HEK293T (cell line): Measurements from ENCODE around the gene GAB2.

Experiments used
- CTCF ChIA-PET: fragments of 350-600 bp; formaldehyde crosslinking; extraction: SDS; loops from one replicate; lab custom pipeline; 2021; ENCODE audit warnings: antibody characterized with exemption, inconsistent platforms; lab: Yijun Ruan, JAX
- POLR2A ChIA-PET: fragments of 350-600 bp; formaldehyde crosslinking; extraction: SDS; loops from one replicate; lab custom pipeline; 2020; ENCODE audit warnings: antibody characterized with exemption, inconsistent platforms; lab: Yijun Ruan, JAX
- DNase-seq: peaks from one replicate; pipeline ENCODE4 v3.0.0; 2012; ENCODE audit warnings: mixed read lengths; ENCODE audit errors: extremely low spot score
- ARNT ChIP-seq: fragments of 450-650 bp; IDR thresholded peaks from 2 replicates; pipeline ENCODE4 v1.6.1; 2017; ENCODE audit warnings: mild to moderate bottlenecking
- BHLHE40 ChIP-seq: fragments of 450-650 bp; IDR thresholded peaks from 2 replicates; pipeline ENCODE4 v1.6.1; 2016; ENCODE audit warnings: mild to moderate bottlenecking, moderate library complexity, borderline replicate concordance
- CTBP1 ChIP-seq: fragments of 450-650 bp; IDR thresholded peaks from 2 replicates; pipeline ENCODE4 v1.6.1; 2016; ENCODE audit warnings: borderline replicate concordance
- ELF4 ChIP-seq: fragments of 450-650 bp; IDR thresholded peaks from 2 replicates; pipeline ENCODE4 v1.6.1; 2017; ENCODE audit warnings: antibody characterized with exemption
- FOXA1 ChIP-seq: fragments of 450-650 bp; IDR thresholded peaks from 2 replicates; pipeline ENCODE4 v1.6.1; 2016; ENCODE audit warnings: mild to moderate bottlenecking
- FOXK2 ChIP-seq: fragments of 450-650 bp; IDR thresholded peaks from 2 replicates; pipeline ENCODE4 v1.6.1; 2016; ENCODE audit warnings: mild to moderate bottlenecking
- FOXM1 ChIP-seq: fragments of 450-650 bp; IDR thresholded peaks from 2 replicates; pipeline ENCODE4 v1.6.1; 2017; ENCODE audit warnings: mild to moderate bottlenecking, borderline replicate concordance
- HDGF ChIP-seq: fragments of 450-650 bp; IDR thresholded peaks from 2 replicates; pipeline ENCODE4 v1.6.1; 2017; ENCODE audit warnings: antibody characterized with exemption, borderline replicate concordance
- L3MBTL2 ChIP-seq: fragments of 450-650 bp; conservative IDR thresholded peaks from 2 replicates; pipeline ENCODE4 v1.6.1; 2016; ENCODE audit warnings: mild to moderate bottlenecking
- LEF1 ChIP-seq: fragments of 450-650 bp; IDR thresholded peaks from 2 replicates; pipeline ENCODE4 v1.6.1; 2017; ENCODE audit warnings: mild to moderate bottlenecking, borderline replicate concordance
- NFRKB ChIP-seq: fragments of 450-650 bp; IDR thresholded peaks from 2 replicates; pipeline ENCODE4 v1.6.1; 2016; ENCODE audit warnings: mild to moderate bottlenecking, moderate library complexity
- SP1 ChIP-seq: fragments of 450-650 bp; IDR thresholded peaks from 2 replicates; pipeline ENCODE4 v1.6.1; 2017
- SUZ12 ChIP-seq: fragments of 450-650 bp; IDR thresholded peaks from 2 replicates; pipeline ENCODE4 v1.6.1; 2016; ENCODE audit warnings: mild to moderate bottlenecking
- TARDBP ChIP-seq: fragments of 450-650 bp; IDR thresholded peaks from 2 replicates; pipeline ENCODE4 v1.6.1; 2016
- ZNF384 ChIP-seq: fragments of 450-650 bp; IDR thresholded peaks from 2 replicates; pipeline ENCODE4 v1.6.1; 2016
- TF ChIP-seq, protein P1 (sequence below): fragments of 450-650 bp; IDR thresholded peaks from 2 replicates; pipeline ENCODE4 v1.6.1; 2016

Gene GAB2

DNA sequence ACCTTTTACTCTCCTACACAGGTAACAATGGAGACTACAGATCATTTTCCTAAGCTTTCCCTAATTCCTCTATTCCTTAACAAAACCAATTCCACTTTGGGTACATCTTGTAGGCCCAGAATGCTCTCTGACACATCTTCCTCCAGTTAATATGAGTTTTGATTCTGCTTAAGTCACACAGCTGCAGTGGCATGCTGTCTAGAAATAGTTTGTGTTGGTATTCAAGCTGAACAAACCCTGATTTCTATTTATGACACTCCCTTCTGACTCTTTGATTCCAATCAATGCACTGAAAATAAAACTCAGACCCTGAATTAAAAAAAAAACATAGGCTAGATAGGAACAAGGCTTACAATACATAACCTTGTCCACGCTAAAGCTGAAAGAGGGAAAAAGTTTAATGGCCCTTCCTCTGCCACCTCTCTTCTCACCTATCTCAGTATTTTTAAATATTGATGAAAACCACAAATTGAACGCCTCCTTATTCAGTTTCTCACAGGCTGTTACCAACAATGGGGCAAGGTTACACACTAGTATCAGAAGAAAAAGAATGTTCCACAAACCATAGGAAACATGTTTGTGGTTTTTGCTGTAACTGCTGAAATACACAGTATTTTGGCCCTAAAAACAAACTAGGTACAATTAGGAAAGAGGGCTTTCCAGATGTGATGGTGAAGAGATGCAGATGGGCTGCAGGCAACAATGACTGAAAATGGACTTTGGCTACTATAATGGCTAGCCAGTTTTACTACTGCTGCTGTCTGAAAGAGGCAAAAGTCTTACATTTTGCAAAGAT is 35.7 kb upstream of the GAB2 start:
- POLR2A ChIA-PET, result no interaction called here
- TF ChIP-seq, protein P1, sequence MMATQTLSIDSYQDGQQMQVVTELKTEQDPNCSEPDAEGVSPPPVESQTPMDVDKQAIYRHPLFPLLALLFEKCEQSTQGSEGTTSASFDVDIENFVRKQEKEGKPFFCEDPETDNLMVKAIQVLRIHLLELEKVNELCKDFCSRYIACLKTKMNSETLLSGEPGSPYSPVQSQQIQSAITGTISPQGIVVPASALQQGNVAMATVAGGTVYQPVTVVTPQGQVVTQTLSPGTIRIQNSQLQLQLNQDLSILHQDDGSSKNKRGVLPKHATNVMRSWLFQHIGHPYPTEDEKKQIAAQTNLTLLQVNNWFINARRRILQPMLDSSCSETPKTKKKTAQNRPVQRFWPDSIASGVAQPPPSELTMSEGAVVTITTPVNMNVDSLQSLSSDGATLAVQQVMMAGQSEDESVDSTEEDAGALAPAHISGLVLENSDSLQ, result no peak
- no peak for TF ChIP-seq HDGF
- TF ChIP-seq ZNF384, result no peak
- no peak for TF ChIP-seq BHLHE40
- no peak for TF ChIP-seq TARDBP
- CTCF ChIA-PET, result no interaction called here
- DNase-seq, result no peak

DNA sequence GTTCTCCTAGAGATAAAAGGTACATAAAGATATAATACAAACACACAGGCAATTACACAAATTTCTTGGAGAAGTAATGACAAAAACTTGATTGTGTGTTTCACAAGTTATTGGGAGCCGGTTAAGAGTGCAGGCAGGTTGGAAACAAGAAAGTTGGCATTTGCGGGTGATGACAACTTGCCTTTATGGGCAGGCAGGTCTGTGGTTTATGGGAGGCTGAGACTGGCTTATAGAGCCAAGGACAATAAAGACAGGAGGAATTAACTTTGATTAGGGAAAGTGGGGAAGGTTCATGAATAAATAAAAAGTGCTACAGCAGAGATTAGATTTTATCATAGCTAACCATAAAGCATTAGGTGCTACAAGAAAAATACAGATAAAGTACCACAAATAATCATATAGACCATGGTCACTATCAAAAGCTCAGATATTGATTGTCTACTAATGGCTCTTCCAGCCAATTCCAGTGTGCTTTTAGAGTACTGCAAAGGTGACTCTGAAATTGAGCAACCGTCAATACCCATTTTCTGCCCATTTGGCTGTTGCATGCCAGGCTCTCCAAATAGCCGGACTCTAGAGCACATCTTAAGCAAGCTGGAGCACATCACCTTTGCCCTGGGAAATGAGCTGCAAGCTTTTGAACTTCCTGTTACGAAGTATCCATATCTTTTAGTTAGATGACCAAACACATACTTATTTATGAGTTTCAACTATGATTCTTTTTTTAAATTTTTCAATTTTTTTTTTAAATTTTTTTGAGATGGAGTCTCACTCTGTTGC is 33.9 kb upstream of the GAB2 start:
- ChIA-PET POLR2A (no interaction called here), CTCF (interaction anchor here (0.6 kb wide), 1 partner anchor 96 kb away, joined by 4 read pairs; no protein-coding TSS in a partner anchor)
- DNase-seq, result no peak
- TF ChIP-seq ARNT, result no peak
- TF ChIP-seq FOXA1, result no peak
- TF ChIP-seq SP1, result no peak
- TF ChIP-seq ZNF384, result no peak

DNA sequence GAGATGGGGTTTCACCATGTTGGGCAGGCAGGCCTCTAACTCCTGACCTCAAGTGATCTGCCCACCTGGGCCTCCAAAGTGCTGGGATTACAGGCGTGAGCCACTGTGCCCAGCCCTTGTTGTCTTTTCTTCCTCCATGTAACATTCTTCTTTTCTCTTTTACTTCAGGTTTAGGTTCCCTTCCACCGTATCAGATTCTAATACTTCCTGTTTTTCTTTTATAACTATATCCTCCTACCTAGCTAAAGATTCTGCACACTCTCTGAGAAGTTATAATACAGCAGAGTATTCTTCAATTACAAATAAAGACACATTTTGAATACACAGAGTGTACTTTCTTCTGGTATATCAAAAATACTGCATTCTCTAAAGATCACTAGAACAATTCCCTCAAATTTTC is 33.2 kb upstream of the GAB2 start:
- ChIA-PET CTCF (no interaction called here), POLR2A (no interaction called here)
- no peak for DNase-seq
- TF ChIP-seq ELF4 (no peak), FOXM1 (no peak), LEF1 (no peak), L3MBTL2 (no peak), ARNT (no peak), ZNF384 (no peak), BHLHE40 (no peak), HDGF (no peak)
- TF ChIP-seq, protein P1, result no peak

DNA sequence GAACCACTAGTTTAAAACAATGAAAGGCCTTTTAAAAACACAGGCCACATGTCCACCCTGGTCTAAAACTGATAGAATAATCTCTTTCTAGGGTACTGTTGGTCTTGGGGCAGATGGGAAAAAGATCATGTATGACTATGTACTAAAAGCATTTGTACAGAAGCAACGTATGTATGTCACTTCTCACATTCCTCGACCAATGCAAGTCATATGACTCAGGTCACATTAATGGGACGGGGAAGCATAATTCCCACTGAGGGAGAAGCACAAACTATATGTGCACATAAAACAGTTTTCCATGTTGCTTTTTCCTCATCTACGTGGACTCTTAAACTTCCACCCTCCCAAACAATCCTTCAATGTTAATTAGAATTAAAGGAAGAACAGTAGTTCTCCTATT is 32.2 kb upstream of the GAB2 start:
- TF ChIP-seq FOXA1 (no peak), SP1 (no peak), HDGF (no peak), CTBP1 (no peak), NFRKB (no peak)
- CTCF ChIA-PET, result no interaction called here
- POLR2A ChIA-PET, result no interaction called here
- DNase-seq, result no peak

DNA sequence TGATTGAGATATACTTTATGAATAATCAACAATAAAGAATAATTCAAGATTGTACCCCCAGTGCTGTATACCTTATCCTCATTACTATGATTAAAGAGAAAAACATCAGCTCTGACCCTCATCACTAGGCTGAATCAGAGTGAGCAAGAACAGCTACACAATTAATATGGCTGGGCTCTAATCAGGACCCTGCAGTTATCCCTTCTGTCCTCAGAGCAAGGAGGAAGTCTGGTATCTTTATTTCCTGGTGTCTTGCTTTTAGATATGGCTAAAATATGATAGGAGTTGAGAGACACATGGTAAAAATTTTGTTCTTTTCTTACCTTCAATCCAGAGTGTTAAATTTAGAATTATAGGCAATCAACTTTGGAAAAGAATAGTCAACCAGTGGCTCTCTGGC is 28.6 kb upstream of the GAB2 start:
- ChIA-PET POLR2A (no interaction called here), CTCF (no interaction called here)
- no peak for DNase-seq
- TF ChIP-seq SP1 (no peak), ZNF384 (no peak)
- TF ChIP-seq, protein P1, result no peak

DNA sequence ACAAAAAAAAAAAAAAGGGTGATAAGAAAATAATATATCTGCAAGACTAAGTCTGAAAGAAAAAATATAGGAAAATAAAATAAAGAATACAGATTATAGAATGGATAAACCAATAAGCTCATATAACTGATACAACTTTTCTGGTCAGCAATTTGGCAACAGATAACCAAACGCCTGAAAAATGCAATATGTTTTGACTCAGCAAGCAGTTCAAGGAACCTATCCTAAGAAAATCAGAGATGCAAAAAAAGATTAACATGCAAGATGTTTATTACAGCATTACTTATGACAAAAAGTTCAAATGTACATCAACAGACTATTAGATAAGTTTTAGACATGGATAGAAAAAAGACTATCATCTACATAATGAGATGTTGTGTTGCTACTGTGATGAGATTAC is 27.1 kb upstream of the GAB2 start:
- POLR2A ChIA-PET, result no interaction called here
- TF ChIP-seq FOXA1 (no peak), LEF1 (no peak), L3MBTL2 (no peak), TARDBP (no peak), HDGF (no peak), CTBP1 (no peak), BHLHE40 (no peak), SUZ12 (no peak), ELF4 (no peak), ZNF384 (no peak), FOXK2 (no peak), FOXM1 (no peak), ARNT (no peak), NFRKB (no peak), SP1 (no peak)
- TF ChIP-seq, protein P1, result no peak
- CTCF ChIA-PET, result no interaction called here
- no peak for DNase-seq
